WTC11 (cell line): Measurements from ENCODE around the gene IGFL2. TPM values are rescaled to one million over a fixed set of nuclear protein-coding genes. Genes with fewer than 3 reads are reported as not detected.

Experiments used
- ATAC-seq: fragments of 200-7000 bp; cut with Tn5 transposase; 2 replicates; pipeline ENCODE4 v1.10.0; 2021; ENCODE audit warnings: mild to moderate bottlenecking, moderate library complexity
- CTCF ChIA-PET: fragments of 300-600 bp; sonication (Branson Sonifier 250); formaldehyde crosslinking; loops from one replicate; lab custom pipeline; 2021; ENCODE audit warnings: antibody characterized with exemption; lab: Charles Lee
- POLR2A ChIA-PET: fragments of 350-600 bp; sonication (Branson Sonifier 250); formaldehyde crosslinking; loops from one replicate; lab custom pipeline; 2021; ENCODE audit warnings: antibody characterized with exemption; lab: Charles Lee
- DNase-seq: peaks from one replicate; pipeline ENCODE4 v3.0.0; 2021; ENCODE audit warnings: low spot score
- H3K27ac Mint-ChIP-seq: 2 replicates; pipeline ENCODE4 v1.8.0; 2021; ENCODE audit warnings: mixed read lengths
- H3K27me3 Mint-ChIP-seq: 2 replicates; pipeline ENCODE4 v1.8.0; 2021; ENCODE audit warnings: low read depth, mild to moderate bottlenecking, moderate library complexity, mixed read lengths
- H3K36me3 Mint-ChIP-seq: 2 replicates; pipeline ENCODE4 v1.8.0; 2021; ENCODE audit warnings: mixed read lengths
- H3K4me1 Mint-ChIP-seq: 2 replicates; pipeline ENCODE4 v1.8.0; 2022; ENCODE audit warnings: mixed read lengths
- H3K4me3 Mint-ChIP-seq: 2 replicates; pipeline ENCODE4 v1.8.0; 2021; ENCODE audit warnings: mild to moderate bottlenecking, moderate library complexity, mixed read lengths
- H3K9me3 Mint-ChIP-seq: 2 replicates; pipeline ENCODE4 v1.8.0; 2021; ENCODE audit warnings: mixed read lengths
- ATF1 ChIP-seq: sonication (generic); formaldehyde crosslinking; IDR thresholded peaks from 2 replicates; pipeline ENCODE4 v1.8.1; 2023; ENCODE audit warnings: mild to moderate bottlenecking, moderate library complexity, missing genetic modification reagents
- ATF3 ChIP-seq: sonication (generic); formaldehyde crosslinking; conservative IDR thresholded peaks from 2 replicates; pipeline ENCODE4 v1.8.1; 2022; ENCODE audit warnings: mild to moderate bottlenecking, missing genetic modification reagents
- CTCF ChIP-seq: fragments of 200-600 bp; IDR thresholded peaks from 2 replicates; pipeline ENCODE4 v1.8.0; 2022; ENCODE audit warnings: antibody characterized with exemption
- ESRRA ChIP-seq: sonication (generic); formaldehyde crosslinking; IDR thresholded peaks from 2 replicates; pipeline ENCODE4 v1.8.1; 2022; ENCODE audit warnings: mild to moderate bottlenecking, missing genetic modification reagents, borderline replicate concordance
- FOXP1 ChIP-seq: sonication (generic); formaldehyde crosslinking; IDR thresholded peaks from 2 replicates; pipeline ENCODE4 v1.8.0; 2022; ENCODE audit warnings: missing genetic modification reagents, mild to moderate bottlenecking, moderate library complexity, borderline replicate concordance
- GRHL2 ChIP-seq: fragments of 250-450 bp; sonication (Bioruptor Pico); IDR thresholded peaks from 2 replicates; pipeline ENCODE4 v1.8.0; 2022; ENCODE audit warnings: mild to moderate bottlenecking, moderate library complexity; ENCODE audit not compliant: insufficient replicate concordance, severe bottlenecking
- HMGA2 ChIP-seq: fragments of 250-450 bp; sonication (Bioruptor Pico); IDR thresholded peaks from 2 replicates; pipeline ENCODE4 v1.4.0; 2021; ENCODE audit warnings: mild to moderate bottlenecking, moderate library complexity
- JAZF1 ChIP-seq: fragments of 250-450 bp; sonication (Bioruptor Pico); IDR thresholded peaks from 2 replicates; pipeline ENCODE4 v1.9.0; 2021; ENCODE audit warnings: moderate library complexity, mild to moderate bottlenecking, inconsistent platforms
- MYBL2 ChIP-seq: sonication (generic); formaldehyde crosslinking; IDR thresholded peaks from 2 replicates; pipeline ENCODE4 v1.8.1; 2023; ENCODE audit warnings: mild to moderate bottlenecking, moderate library complexity, missing genetic modification reagents
- NFE2L1 ChIP-seq: sonication (generic); formaldehyde crosslinking; IDR thresholded peaks from 2 replicates; pipeline ENCODE4 v1.8.1; 2023; ENCODE audit warnings: missing genetic modification reagents
- SOX15 ChIP-seq: fragments of 250-450 bp; sonication (Bioruptor Pico); IDR thresholded peaks from 2 replicates; pipeline ENCODE4 v1.9.0; 2021; ENCODE audit warnings: mild to moderate bottlenecking
- SP1 ChIP-seq: sonication (generic); formaldehyde crosslinking; conservative IDR thresholded peaks from 2 replicates; pipeline ENCODE4 v1.8.1; 2022; ENCODE audit warnings: missing genetic modification reagents
- USF1 ChIP-seq: sonication (generic); formaldehyde crosslinking; IDR thresholded peaks from 2 replicates; pipeline ENCODE4 v1.8.0; 2022; ENCODE audit warnings: mild to moderate bottlenecking, missing genetic modification reagents
- total RNA-seq: library from RNA; stranded (reverse); gene quantifications from 3 replicates; pipeline ENCODE4 v1.2.3, GENCODE V29; 2021
- TF ChIP-seq, protein P1 (sequence below): sonication (generic); formaldehyde crosslinking; conservative IDR thresholded peaks from 2 replicates; pipeline ENCODE4 v1.8.1; 2023; ENCODE audit warnings: mild to moderate bottlenecking, low read depth, missing genetic modification reagents, moderate library complexity

Gene IGFL2
- total RNA-seq, 1 experiment from 2014 or later: not detected

DNA sequence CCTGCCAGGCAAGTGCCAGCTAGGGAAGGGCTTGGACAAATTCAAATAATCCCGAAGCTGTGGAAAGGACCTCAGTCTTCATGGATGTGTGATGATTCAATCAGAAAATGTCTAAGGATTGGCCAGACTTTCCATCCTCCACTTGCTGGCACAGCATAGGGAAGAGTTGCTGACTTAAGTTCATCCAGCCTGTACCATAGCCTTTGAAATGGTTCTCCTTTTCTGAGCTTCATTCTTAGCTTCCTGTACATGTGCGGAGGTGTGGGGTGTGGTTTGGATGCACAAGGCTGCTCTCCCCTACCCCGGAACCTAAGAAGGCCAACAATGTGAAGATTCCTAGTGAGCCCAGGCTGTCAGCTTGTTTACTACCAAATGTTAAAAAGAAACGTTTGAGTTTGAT, 22.6 kb upstream of the IGFL2 start:
- H3K4me3 Mint-ChIP-seq: no peak overlapping the region
- ATAC-seq (no peak), DNase-seq (no peak)
- H3K9me3 Mint-ChIP-seq: no peaks in the 10 kb centered on the region; the same call in 1 of the 2 replicates
- peaks cover 11% of the 10 kb centered on the region; the same call in 1 of the 2 replicates for H3K27me3 Mint-ChIP-seq
- ChIA-PET CTCF (interaction anchor here (0.6 kb wide), 1 partner anchor 75 kb away, joined by 3 read pairs; no protein-coding TSS in a partner anchor), POLR2A (no interaction called here)
- H3K27ac Mint-ChIP-seq: no peak overlapping the region
- no peaks in the 10 kb centered on the region for H3K36me3 Mint-ChIP-seq
- H3K4me1 Mint-ChIP-seq: peaks cover 7% of the 10 kb centered on the region
- no peak for TF ChIP-seq HMGA2 (CRISPR knock-in tag)
- TF ChIP-seq GRHL2 (CRISPR knock-in tag): no peak
- TF ChIP-seq CTCF: no peak
- no peak for TF ChIP-seq JAZF1
- no peak for TF ChIP-seq NFE2L1 (CRISPR knock-in tag)
- no peak for TF ChIP-seq MYBL2
- no peak for TF ChIP-seq ATF1
- TF ChIP-seq SP1 (CRISPR knock-in tag): no peak
- TF ChIP-seq, protein P1, sequence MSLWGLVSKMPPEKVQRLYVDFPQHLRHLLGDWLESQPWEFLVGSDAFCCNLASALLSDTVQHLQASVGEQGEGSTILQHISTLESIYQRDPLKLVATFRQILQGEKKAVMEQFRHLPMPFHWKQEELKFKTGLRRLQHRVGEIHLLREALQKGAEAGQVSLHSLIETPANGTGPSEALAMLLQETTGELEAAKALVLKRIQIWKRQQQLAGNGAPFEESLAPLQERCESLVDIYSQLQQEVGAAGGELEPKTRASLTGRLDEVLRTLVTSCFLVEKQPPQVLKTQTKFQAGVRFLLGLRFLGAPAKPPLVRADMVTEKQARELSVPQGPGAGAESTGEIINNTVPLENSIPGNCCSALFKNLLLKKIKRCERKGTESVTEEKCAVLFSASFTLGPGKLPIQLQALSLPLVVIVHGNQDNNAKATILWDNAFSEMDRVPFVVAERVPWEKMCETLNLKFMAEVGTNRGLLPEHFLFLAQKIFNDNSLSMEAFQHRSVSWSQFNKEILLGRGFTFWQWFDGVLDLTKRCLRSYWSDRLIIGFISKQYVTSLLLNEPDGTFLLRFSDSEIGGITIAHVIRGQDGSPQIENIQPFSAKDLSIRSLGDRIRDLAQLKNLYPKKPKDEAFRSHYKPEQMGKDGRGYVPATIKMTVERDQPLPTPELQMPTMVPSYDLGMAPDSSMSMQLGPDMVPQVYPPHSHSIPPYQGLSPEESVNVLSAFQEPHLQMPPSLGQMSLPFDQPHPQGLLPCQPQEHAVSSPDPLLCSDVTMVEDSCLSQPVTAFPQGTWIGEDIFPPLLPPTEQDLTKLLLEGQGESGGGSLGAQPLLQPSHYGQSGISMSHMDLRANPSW: no peak
- TF ChIP-seq ESRRA (CRISPR knock-in tag): no peak

- no peaks in the 10 kb centered on the region; the same call in 1 of the 2 replicates for H3K9me3 Mint-ChIP-seq
- H3K36me3 Mint-ChIP-seq: no peaks in the 10 kb centered on the region
- POLR2A ChIA-PET: no interaction called here
- ATAC-seq (no peak), DNase-seq (no peak)
- no peak overlapping the region for H3K4me3 Mint-ChIP-seq
- TF ChIP-seq SOX15 (CRISPR knock-in tag): no peak
- no peak overlapping the region for H3K27ac Mint-ChIP-seq
- H3K27me3 Mint-ChIP-seq: peaks cover 11% of the 10 kb centered on the region; the same call in 1 of the 2 replicates
- H3K4me1 Mint-ChIP-seq: peaks cover 7% of the 10 kb centered on the region
- CTCF ChIA-PET: no interaction called here
Measured at GRCh38 chr19:46126086-46126580, 21.9 kb upstream of the IGFL2 start.

DNA sequence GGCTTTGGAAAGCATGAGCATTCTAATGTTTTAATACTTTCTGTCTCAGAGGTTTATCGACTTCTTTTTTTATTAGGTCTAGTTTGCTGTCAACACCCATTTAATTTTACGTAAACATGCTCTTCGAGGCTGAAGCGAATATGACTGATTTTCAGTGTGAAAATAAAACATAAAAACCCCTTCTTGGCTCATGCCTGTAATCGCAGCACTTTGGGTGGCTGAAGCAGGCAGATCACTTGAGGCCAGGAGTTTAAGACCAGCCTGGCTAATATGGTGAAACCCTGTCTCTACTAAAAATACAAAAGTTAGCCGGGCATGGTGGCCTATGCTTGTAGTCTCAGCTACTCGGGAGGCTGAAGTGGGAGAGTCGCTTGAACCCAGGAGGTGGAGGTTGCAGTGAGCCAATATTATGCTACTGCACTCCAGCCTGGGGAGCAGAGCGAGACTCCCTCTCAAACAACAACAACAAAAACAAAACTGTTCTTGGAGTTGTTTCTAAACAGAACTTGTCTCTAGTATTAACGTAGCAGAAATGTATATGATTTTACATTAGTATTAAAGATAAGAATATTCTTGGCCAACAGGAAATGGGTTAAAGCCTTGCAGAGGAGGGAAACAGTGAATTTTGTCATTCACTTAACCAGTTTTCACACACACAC, 16.4 kb upstream of the IGFL2 start:
- ATAC-seq: no peak
- H3K27ac Mint-ChIP-seq: peak overlapping the region; percentile 99
- no peak for DNase-seq
- H3K36me3 Mint-ChIP-seq: peaks cover 27% of the 10 kb centered on the region
- peak overlapping the region; percentile 67 for H3K4me3 Mint-ChIP-seq
- peaks cover 26% of the 10 kb centered on the region for H3K9me3 Mint-ChIP-seq
- peaks cover under 1% of the 10 kb centered on the region; the same call in 1 of the 2 replicates for H3K27me3 Mint-ChIP-seq
- no peak for TF ChIP-seq ATF3 (CRISPR knock-in tag)
- TF ChIP-seq FOXP1 (CRISPR knock-in tag): no peak
- TF ChIP-seq USF1 (CRISPR knock-in tag): no peak
- POLR2A ChIA-PET: no interaction called here
- CTCF ChIA-PET: no interaction called here
- H3K4me1 Mint-ChIP-seq: peaks cover 29% of the 10 kb centered on the region
